NCI-H446 (cell line): Measurements from ENCODE around the gene MBIP.
"Not testable (repeated sequence)": the region's sequence is repeated elsewhere in the genome, so short reads cannot be mapped to it uniquely, and the experiment has no call there.

Experiments
- DNase-seq, 2 experiments: peaks; one replicate each; lab custom pipeline; 2025; lab: John Stamatoyannopoulos, UW

The MBIP gene, protein sequence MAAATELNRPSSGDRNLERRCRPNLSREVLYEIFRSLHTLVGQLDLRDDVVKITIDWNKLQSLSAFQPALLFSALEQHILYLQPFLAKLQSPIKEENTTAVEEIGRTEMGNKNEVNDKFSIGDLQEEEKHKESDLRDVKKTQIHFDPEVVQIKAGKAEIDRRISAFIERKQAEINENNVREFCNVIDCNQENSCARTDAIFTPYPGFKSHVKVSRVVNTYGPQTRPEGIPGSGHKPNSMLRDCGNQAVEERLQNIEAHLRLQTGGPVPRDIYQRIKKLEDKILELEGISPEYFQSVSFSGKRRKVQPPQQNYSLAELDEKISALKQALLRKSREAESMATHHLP

DNA sequence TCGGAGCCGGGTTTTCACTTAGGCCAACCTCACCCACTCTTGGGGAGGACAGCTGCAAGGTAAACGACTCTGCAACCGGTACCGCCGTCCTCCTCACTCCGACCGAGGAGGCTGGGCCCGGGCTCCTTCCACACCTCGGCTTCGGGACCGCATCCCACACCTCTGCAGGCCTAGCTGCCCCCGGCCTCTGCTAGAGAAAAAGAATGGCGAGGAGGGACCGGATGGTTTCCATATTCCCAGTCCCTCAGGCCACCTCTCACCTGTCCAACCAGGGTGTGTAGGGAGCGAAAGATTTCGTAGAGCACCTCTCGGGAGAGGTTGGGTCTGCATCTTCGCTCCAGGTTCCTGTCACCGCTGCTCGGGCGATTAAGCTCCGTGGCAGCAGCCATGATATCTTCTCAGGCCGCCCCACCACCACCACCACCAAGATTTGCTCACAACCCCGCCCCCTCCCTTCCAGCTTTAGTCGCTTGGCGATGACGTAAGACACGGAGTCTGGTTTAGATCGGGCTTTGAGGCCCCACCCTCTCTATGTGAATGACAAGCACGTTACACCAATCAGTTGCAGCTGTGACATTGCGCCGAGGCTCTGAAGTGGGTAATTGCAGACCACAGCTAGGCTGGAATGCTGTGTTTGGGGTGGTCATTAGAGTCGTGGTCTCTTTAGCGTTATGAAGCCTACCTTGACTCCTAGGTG lies at the start of gene MBIP:
TSS of gene MBIP (minus strand) at position 438 of the 697 bp plus-strand sequence. CDS start at position 389, 49 bp downstream.
- peak; percentile 98 for DNase-seq

DNA sequence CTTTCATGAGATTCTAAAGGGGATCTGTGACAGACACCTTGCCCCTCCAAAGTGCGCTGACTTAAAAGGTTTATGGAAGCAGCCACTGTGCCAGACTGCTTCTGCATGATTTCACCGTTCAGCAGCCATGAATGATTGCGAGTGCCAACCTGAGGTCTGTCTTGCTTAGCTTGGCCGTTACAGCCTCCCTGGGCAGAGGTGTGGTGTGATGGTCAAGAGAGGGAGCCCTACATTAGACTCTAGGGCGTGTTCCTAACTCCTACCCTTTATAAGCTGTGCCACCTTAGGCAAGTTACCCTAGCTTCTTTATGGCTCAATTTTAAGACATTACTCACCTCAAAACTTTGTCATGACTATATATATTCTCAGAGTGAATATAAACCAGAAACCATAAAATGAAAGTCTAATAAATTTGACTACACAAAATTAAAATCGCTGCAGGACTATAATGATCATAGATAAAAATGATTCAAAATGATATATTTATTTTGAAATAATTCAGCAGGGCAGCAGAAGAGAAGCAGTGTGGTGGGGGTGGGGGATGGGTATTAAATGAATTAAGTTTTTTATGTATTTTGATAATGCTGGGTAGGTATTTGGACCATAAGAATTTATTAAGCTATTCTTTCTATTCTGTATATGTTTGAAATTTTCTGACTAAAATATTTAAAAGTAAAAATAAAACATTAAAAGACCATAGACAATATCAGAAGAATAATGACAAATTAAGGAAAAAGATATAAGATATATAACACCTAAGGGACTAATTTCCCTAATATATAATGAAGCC lies 47.7 kb upstream of the MBIP start:
- no peak for DNase-seq

DNA sequence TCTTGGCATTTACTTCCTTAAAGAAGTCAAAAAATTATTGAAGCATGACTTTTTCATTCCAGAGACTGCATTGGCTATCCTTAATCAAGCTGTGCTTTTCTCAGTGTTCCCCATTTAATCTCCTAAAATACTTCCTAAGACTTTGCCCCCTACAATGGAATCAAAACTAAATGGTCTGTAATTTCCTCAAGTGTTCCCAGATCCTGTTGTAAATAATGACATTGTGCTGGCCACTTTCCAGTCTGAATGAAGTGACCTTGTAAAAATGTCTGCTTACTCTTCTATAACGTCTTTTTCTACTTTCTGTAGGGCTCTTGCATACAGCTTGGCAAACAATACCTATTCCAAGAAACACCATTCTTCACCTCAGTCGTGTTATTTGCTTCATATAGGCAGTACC lies 45.3 kb upstream of the MBIP start:
- DNase-seq, result no peak

DNA sequence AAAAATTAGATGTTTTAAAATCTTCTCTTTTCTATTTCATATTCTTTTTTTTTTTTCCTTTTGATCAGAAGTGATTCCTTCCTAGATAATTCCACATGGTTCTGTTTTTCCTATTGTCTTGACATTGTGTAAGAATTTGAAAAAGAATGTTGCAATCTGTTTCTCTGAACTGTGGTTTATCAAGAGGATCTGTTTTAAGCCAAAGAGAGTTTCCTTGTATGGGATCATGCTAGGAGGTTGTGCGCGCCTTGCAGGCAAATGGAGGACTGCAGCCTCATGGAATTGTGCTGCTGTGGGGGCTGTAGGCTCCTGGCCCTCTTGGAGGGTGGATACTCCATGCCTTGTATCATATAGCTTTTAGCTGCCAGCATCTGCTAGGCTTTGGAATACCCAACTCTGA lies 43.3 kb upstream of the MBIP start:
- no peak for DNase-seq

DNA sequence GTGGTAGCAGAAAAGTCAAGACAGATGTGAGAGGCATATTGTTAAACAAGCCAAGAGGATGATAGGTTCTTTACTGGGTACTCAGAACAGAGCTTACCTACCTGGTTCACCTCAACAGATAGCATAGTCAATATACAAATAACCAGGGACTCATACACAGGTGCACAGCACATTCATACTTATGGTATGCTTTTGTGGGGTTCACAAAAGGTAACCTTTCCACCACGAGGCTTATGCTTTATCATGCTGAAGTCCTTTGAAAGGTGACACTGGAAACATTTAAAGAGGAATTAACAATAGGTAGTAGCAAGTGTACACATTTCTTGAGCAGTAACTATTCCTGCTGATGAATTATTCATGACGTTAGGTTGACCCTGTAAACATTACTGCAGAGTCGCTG lies 42.2 kb upstream of the MBIP start:
- no peak for DNase-seq

DNA sequence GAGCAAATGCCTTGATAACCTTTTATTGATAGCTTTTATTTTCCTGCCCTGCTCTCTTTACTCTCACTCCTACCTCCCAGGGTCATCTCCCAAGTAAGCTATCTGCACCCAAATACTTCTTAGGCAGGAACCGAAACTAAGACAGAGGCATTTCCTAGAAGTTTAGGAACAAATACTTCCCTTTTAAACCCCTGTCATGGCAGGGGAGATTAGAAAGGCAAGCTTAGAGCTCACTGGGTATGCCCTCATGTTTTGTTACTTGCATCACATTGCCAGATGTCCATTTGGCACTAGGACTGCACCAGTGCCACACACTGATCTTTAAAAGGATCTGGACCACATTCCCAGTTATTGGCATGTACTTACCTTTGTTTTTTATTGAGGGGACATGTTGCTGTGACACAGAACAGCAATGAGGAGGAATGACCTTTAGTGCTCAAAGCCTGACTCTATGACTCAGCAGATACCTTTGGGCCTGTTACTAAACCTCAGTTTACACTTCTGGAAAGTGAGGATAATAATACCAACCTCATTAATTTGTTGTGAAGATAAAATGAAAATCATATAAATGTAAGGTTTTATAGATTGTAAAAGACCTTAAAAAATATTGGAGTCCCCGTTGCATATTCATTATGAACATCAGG lies 40.9 kb upstream of the MBIP start:
- peak in 1 of 2 experiments; percentile 38 for DNase-seq

DNA sequence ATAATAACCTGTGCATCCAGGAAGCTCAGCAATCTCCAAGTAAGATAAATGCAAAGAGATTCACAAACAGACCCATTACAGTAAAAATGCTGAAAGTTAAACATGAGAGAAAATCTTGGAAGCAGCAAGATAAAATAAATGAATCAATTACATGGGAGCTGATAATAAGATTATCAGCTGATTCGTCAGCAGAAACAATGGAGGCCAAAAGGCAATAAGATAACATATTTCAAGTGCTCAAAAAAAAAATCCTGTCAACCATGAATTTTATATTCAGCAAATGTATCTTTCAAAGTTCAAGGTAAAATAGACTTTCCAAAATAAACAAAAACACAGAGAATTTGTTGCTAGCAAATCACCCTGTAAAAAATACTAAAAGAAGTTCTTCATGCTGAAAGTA lies 36.4 kb upstream of the MBIP start:
- DNase-seq, result no peak

DNA sequence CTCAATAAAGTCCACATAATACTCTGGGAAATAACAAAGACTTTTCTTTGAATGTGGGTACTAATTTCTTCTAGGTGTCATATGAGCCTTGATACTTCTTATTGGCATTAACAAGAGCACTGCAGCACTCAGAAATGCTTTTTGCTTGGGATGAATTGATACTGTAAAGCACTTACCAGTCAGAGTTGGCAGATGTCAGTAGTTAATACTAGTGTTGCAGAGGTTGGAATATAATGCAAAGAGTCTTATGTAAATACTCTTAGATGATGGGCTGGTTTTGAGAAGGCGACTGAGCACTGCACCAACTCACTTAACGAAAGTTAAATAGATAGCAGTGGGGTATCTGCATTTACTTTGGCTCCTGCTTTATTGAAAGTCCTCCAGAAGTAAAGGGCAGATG lies 25.6 kb upstream of the MBIP start:
- no peak for DNase-seq

DNA sequence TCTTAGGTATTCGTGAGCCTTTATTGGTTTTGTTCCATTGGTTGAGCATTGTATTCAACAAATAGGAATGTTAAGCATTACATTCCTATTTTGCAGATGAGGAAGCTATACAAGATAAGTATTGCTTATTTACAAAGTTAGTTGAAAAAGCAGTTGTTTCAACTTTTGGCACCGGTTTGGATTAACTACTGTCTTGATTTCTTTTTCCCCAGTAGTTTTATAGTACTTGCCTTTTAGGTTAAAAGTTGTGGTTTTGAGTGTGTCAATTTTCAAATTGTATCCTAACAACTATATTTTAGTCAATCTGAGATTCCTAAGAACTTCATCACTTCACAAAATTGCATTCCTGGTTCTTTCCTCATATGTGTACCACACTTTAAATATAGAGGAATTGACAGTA lies 23.8 kb upstream of the MBIP start:
- DNase-seq, result no peak

DNA sequence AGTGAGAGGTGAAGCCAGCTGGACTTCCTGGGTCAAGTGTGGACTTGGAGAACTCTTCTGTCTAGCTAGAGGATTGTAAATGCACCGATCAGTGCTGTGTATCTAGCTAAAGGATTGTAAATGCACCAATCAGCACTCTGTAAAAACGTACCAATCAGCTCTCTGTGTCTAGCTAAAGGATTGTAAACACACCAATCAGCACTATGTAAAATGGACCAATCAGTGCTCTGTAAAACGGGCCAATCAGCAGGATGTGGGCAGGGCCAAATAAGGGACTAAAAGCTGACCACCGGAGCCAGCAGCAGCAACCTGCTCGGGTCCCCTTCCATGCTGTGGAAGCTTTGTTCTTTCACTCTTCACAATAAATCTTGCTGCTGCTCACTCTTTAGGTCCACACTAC lies 21.4 kb upstream of the MBIP start:
- not testable (repeated sequence) for DNase-seq

DNA sequence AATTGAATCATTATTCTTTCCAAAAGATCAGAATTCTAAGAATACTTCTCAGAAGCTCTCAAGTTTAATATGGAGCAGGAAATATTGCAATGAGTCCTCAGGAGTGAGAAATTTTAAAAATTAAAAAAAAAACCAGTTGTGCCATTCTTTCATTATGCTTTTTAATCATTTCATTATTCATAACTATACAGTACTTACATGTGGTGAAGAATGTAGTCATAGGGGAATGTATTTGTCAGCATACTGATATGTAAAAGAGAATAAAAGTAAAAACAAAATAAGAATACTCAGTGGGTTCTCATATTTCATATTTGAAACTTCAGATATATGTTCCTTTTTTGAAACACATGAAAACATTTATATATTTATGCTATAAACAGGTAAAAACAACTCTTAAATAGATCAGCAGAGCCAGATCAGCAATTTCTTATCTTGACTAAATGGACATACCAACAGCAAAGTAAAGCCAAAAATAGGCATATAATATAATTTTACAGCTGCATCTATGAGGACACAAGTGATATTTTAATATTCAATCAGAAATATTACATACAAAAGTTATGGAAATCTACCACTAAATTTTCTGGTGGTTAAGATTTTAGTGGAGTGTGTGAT lies 19.9 kb upstream of the MBIP start:
- DNase-seq, result no peak

DNA sequence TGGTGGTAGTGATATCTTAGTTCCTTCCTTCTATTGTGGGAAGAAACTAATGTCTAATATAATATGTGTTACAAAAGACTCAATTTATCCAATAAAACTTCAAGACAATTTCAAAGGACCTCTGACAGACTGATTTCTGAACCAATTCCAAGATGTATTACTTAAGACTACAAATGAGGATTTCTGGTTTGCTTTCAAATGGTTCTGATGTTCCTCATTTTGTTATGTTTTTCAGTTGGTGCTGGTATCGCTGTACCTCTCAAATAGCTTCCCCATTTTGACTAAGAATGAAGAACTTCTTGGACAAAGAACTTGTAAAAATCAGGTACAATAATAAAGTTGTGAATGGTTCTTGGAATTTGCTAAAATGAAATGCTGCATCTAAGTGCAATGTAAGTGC lies 19.4 kb upstream of the MBIP start:
- DNase-seq, result no peak

DNA sequence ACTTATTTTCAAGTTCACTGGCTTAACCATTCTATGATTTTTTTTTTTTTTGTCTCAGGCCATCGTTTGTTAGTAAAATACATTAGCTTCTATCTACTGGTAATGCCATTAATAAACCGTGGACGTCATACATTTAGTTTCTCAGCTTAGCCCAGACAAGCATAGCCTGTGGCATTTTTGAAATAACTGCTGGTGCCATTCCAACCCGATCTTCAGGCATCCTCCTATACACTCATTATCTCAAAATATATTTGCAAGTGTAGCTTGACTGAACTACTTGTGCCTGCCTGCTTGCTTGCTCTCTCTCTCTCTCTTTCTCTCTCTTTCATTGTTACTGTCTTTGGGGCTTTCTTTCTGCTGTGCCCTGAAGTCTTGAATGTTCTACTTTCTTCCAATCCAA lies 12.7 kb upstream of the MBIP start:
- no peak for DNase-seq

DNA sequence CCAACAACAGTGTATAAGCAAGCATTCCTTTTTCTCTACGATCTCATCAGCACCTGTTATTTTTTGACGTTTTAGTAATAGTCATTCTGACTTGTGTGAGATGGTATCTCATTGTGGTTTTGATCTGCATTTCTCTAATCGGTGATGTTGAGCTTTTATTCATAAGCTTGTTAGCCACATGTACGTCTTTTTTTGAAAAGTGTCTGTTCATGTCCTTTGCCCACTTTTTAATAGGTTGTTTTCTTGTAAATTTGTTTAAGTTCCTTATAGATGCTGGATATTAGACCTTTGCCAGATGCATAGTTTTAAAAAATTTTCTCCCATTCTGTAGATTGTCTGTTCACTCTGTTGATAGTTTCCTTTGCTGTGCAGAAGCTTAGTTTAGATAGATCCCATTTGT lies 7.1 kb upstream of the MBIP start:
- not testable (repeated sequence) for DNase-seq

DNA sequence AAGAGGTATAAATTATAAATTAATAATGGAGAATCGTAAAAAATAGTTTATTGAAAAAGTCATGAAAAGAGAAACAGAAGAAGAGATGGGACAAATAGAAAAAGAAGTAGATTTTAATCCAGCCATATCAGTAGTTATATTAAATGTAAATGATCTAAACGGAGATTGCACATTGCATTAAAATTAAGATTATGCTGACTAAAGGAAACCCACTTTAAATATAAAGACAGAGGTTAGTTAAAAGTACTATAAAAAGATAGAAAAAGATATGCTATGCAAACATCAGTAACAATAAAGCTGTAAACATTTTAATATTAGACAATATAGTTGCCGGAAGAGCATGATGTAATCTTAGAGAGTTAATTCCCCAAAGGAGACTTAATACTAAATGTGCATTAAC lies 5.4 kb upstream of the MBIP start:
- no peak for DNase-seq

DNA sequence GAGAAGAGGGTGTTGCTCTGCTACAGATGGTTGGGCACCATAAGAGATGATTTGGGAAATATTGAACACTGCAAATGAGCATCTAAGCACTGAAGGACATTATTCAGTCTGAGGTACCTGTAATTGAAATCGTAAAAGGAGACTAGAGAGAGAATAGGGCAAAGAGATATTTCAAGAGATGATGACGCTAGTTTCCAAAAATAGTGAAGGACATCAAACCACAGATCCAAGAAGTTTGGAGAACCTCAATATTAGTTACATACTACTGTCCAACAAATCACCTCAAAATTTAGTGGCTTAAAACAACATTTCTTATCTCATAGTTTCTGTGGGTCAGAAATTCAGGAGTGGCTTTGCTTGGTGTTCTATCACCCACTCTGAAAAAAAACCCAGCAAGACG lies 4.5 kb upstream of the MBIP start:
- DNase-seq, result no peak

DNA sequence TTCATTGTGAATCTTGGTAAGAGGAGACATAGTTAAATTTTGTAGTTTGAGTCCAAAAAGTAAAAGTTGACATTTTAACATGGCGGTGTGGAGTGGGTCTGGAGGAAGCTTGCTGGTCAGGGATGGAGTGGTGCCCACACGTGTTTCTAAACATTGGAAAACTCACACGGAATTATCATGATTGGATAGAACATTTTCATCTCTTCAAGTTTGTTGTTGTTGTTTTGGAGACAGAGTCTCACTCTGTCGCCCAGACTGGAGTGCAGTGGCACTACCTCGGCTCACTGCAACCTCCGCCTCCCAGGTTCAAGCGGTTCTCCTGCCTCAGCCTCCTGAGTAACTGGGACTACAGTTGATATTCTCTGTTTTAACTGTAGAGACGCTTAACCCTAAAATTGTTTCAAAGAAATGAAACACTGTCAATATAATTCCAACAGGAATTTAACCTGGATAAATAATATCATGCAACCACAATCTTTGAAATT lies 502 bp upstream of the MBIP start:
- no peak for DNase-seq

DNA sequence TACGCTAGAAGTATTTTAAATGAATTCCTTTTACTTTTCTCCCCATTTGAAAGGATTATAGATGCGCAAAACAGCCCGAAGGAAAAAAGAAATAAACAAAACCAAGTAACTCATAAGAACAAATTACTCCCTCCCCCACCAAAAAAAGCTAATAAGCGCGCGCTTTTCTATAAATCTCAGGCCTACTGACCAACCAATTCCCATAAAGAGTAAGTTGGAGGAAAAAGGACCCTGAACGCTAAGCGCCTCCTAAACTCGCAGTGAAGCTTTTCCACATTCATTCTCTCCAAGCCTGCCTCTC lies 588 bp downstream of the MBIP start:
- DNase-seq, result no peak

DNA sequence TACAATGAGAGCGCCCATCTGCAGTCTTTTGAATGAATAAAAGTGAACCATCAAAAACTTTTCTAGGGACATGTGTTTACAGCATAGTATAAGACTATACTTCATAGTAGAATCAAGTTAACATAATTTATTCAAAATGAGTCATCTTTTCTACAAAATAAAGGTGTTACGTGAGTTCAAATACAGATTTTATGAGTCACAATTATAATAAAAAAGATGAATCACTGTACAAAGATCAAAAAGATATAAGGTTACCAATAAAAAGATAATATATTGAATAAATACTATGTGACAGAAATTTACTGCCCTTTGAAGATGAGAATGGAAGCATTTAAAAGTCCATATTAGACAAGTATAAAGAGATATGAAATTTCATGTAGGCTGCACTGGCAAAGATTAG lies 2.8 kb downstream of the MBIP start:
- no peak for DNase-seq

DNA sequence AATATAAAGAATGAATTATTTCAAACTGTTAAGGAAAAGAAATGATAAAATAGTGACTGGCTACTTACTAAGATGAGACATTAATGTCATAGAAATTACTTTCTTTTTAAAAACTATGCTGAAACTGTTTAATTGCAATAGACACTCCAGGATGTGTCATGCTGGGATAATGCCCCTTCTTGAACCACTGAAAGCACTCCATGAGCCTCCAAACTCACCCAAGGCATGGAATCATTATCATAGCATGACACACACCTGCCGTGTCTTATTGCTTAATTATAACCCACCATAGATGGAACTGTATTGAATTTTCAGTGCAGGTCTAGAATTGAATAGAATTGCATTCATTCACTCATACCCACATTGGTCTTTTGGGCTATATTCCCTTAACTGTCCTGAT lies 4.3 kb downstream of the MBIP start:
- DNase-seq, result no peak

DNA sequence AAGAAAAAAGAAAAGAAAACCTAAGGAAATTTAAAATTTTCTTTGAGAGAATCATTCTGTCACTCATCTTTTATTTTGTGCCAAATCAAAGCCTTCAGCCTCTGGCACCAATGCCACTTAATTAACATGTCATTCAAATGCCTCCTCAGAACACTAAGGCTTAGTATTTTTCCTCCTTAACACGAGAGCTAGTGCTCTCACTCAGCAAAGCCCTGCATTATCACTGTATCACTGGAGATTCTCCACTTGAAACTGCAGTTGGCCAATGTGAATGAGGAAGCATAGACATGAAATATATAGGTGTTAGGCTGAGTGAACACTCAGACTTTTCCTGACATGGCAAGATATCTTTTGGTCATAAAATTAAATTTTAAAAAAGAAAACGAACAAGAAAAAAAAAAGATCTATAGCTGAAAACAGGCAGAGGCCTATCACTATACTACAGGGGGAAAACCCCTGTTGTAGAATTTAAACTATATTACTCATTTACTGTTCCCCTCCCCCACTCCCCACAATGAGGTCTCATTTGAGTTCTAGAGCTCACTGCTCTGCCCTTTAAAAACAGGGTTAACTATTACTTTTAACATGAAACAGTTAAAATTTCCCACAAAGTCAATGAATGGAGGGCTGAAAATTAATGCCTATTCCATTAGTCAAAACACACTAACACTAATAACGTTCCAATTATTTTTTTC lies 5.1 kb downstream of the MBIP start:
- no peak for DNase-seq
